SK-N-SH (cell line): Measurements from ENCODE around the gene RNF217.

Experiments
- CTCF ChIP-seq: fragments of 200-600 bp; sonication (generic); IDR thresholded peaks from 2 replicates; pipeline ENCODE4 v1.6.1; 2017; ENCODE audit warnings: antibody characterized with exemption, mild to moderate bottlenecking, moderate library complexity
- EP300 ChIP-seq, 2 experiments: IDR thresholded peaks; 2 replicates each; pipeline versions ENCODE4 v1.4.0 to v1.6.1; 2012; ENCODE audit warnings: borderline replicate concordance in 1 of 2, low read depth in 1 of 2, low read length in 1 of 2
- FOXJ3 ChIP-seq: sonication (generic); formaldehyde crosslinking; IDR thresholded peaks from 2 replicates; pipeline ENCODE4 v1.5.1; 2020; ENCODE audit warnings: mild to moderate bottlenecking, missing genetic modification reagents
- MAX ChIP-seq: IDR thresholded peaks from 2 replicates; pipeline ENCODE4 v1.4.0; 2012; ENCODE audit warnings: low read depth
- POLR2AphosphoS5 ChIP-seq: IDR thresholded peaks from 2 replicates; pipeline ENCODE4 v1.6.1; 2012; ENCODE audit warnings: low read depth, low read length
- REST ChIP-seq: IDR thresholded peaks from 2 replicates; pipeline ENCODE4 v1.6.1; 2012; ENCODE audit warnings: mild to moderate bottlenecking, low read depth, low read length, moderate library complexity
- RXRA ChIP-seq: IDR thresholded peaks from 2 replicates; pipeline ENCODE4 v1.4.0; 2012; ENCODE audit warnings: low read depth, mild to moderate bottlenecking, borderline replicate concordance
- TEAD4 ChIP-seq: IDR thresholded peaks from 2 replicates; pipeline ENCODE4 v1.4.0; 2012; ENCODE audit warnings: mild to moderate bottlenecking, borderline replicate concordance; ENCODE audit not compliant: insufficient read depth

GRCh38 chr6:124994648-124995047 is 32.4 kb downstream of the RNF217 start:
- TF ChIP-seq CTCF (no peak), POLR2AphosphoS5 (no peak), REST (no peak), EP300 (IDR thresholded peaks at IDR 0.05; ENCODE audit: borderline replicate concordance in 1 of 2, low read depth in 1 of 2, low read length in 1 of 2) (no peak), TEAD4 (no peak), RXRA (no peak), MAX (no peak), FOXJ3 (CRISPR knock-in tag) (no peak)
